ENCODE measurements around the gene RGS5. TPM values are rescaled to one million over a fixed set of nuclear protein-coding genes. Genes with fewer than 3 reads are reported as not detected.

RGS5 gene
- total and polyA plus RNA-seq, 2 donors (not counting 1 experiment from before 2014, with no cell fraction given), result 0.64 to 1.2 TPM

DNA sequence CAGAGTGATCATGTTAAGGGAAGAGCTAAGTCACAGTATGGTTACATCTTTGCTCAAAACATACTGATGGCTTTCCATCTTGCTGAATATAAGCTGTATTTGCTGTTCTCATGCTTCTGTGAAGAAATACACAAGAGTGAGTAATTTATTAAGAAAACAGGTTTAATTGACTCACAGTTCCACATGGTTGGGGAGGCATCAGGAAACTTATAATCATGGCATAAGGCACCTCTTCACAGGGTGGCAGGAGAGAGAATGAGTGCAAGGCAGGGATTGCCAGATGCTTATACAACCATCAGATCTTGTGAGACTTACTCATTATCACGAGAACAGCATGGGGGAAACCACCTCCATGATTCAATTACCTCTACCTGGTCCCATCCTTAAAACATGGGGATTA is 24.4 kb upstream of the RGS5 start:
- Histone ChIP-seq H3K27me3 (replicated peaks in 1 of 4; ENCODE audit: control extremely low read depth in 1 of 4, control insufficient read depth in 3 of 4, insufficient read depth in 4 of 4, low read length in 3 of 4) (no peaks in the 10 kb centered on the region), H3K4me3 (ENCODE audit: control extremely low read depth in 1 of 5, extremely low read depth in 1 of 5, insufficient read depth in 1 of 5, low read depth in 2 of 5, low read length in 4 of 5) (no peak overlapping the region), H2AFZ (ENCODE audit: insufficient read depth, low read depth, low read length, poor library complexity, severe bottlenecking) (no peak overlapping the region), H3K4me1 (ENCODE audit: control insufficient read depth in 2 of 2, insufficient read depth in 2 of 2, low read length in 2 of 2) (no peaks in the 10 kb centered on the region), H3K27ac (ENCODE audit: low read length in 2 of 2) (no peak overlapping the region), H3K9ac (ENCODE audit: low read length) (no peak overlapping the region), H3K79me2 (ENCODE audit: control insufficient read depth, insufficient read depth, low read length) (no peaks in the 10 kb centered on the region), H4K20me1 (ENCODE audit: control insufficient read depth, insufficient read depth, low read length, poor library complexity, severe bottlenecking) (no peaks in the 10 kb centered on the region), H3K4me2 (replicated peaks; ENCODE audit: low read depth, low read length, poor library complexity, severe bottlenecking) (no peak overlapping the region), H3K9me3 (ENCODE audit: control extremely low read depth in 1 of 3, control insufficient read depth in 2 of 3, insufficient read depth in 1 of 3, low read length in 2 of 3) (peaks cover 0 to 6% (median 0%) of the 10 kb centered on the region in 3 donors), H3K36me3 (replicated peaks in 1 of 2; ENCODE audit: control extremely low read depth in 1 of 2, control insufficient read depth in 1 of 2, extremely low read depth in 1 of 2, insufficient read depth in 2 of 2, low read length in 1 of 2) (no peaks in the 10 kb centered on the region)
- ATAC-seq (ENCODE audit: low read depth) (no peak), DNase-seq (no peak)
- H3K9me3 Mint-ChIP-seq (ENCODE audit: insufficient read depth), result no peaks in the 10 kb centered on the region
- no peak overlapping the region for H3K4me3 Mint-ChIP-seq
- TF ChIP-seq, protein P1, sequence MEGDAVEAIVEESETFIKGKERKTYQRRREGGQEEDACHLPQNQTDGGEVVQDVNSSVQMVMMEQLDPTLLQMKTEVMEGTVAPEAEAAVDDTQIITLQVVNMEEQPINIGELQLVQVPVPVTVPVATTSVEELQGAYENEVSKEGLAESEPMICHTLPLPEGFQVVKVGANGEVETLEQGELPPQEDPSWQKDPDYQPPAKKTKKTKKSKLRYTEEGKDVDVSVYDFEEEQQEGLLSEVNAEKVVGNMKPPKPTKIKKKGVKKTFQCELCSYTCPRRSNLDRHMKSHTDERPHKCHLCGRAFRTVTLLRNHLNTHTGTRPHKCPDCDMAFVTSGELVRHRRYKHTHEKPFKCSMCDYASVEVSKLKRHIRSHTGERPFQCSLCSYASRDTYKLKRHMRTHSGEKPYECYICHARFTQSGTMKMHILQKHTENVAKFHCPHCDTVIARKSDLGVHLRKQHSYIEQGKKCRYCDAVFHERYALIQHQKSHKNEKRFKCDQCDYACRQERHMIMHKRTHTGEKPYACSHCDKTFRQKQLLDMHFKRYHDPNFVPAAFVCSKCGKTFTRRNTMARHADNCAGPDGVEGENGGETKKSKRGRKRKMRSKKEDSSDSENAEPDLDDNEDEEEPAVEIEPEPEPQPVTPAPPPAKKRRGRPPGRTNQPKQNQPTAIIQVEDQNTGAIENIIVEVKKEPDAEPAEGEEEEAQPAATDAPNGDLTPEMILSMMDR (IDR thresholded peaks at IDR 0.05), result no peak
- TF ChIP-seq EZH2 (IDR thresholded peaks at IDR 0.05; ENCODE audit: borderline replicate concordance, insufficient read depth, low read depth, low read length, poor library complexity, severe bottlenecking), result no peak
- no peaks in the 10 kb centered on the region for H3K4me1 Mint-ChIP-seq
- no peak overlapping the region for H3K27ac Mint-ChIP-seq
- H3K27me3 Mint-ChIP-seq, result peaks cover 4% of the 10 kb centered on the region
- ChIA-PET CTCF (no interaction called here), POLR2A (no interaction called here)
- intact Hi-C loops (cut with micrococcal nuclease), result no loop called here
- WGBS (ENCODE audit: insufficient coverage), result no CpG with 5 or more reads among the region's 1 CpG

DNA sequence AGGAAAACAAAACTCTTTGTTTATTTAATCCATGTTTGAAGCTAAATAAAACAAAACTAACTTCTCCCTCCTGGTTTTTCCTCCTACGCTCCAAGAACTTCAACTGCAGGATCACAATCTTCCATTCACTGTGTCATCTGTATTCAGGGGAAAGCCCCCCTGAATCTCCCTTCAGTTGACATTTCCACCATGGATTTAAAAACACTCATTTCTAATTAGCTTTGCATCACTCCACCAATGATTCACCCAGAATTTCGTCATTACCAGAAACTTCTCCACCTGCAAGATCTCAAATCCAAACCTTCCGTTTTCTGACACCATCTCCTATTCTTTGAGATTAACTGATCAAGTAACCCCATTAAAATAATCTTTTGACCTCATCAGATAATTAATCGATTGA is 10.9 kb upstream of the RGS5 start:
- Histone ChIP-seq H4K20me1 (ENCODE audit: control insufficient read depth, insufficient read depth, low read length, poor library complexity, severe bottlenecking) (no peaks in the 10 kb centered on the region), H2AFZ (ENCODE audit: insufficient read depth, low read depth, low read length, poor library complexity, severe bottlenecking) (no peak overlapping the region), H3K9ac (ENCODE audit: low read length) (no peak overlapping the region), H3K9me3 (ENCODE audit: control extremely low read depth in 1 of 3, control insufficient read depth in 2 of 3, insufficient read depth in 1 of 3, low read length in 2 of 3) (no peaks in the 10 kb centered on the region), H3K27ac (ENCODE audit: low read length in 2 of 2) (no peak overlapping the region), H3K4me2 (replicated peaks; ENCODE audit: low read depth, low read length, poor library complexity, severe bottlenecking) (no peak overlapping the region), H3K27me3 (replicated peaks in 1 of 4; ENCODE audit: control extremely low read depth in 1 of 4, control insufficient read depth in 3 of 4, insufficient read depth in 4 of 4, low read length in 3 of 4) (peaks cover 0 to 3% (median 0%) of the 10 kb centered on the region in 4 experiments), H3K4me3 (ENCODE audit: control extremely low read depth in 1 of 5, extremely low read depth in 1 of 5, insufficient read depth in 1 of 5, low read depth in 2 of 5, low read length in 4 of 5) (no peak overlapping the region), H3K36me3 (replicated peaks in 1 of 2; ENCODE audit: control extremely low read depth in 1 of 2, control insufficient read depth in 1 of 2, extremely low read depth in 1 of 2, insufficient read depth in 2 of 2, low read length in 1 of 2) (no peaks in the 10 kb centered on the region), H3K4me1 (ENCODE audit: control insufficient read depth in 2 of 2, insufficient read depth in 2 of 2, low read length in 2 of 2) (no peaks in the 10 kb centered on the region), H3K79me2 (ENCODE audit: control insufficient read depth, insufficient read depth, low read length) (no peaks in the 10 kb centered on the region)
- H3K4me1 Mint-ChIP-seq, result no peaks in the 10 kb centered on the region
- H3K27me3 Mint-ChIP-seq, result peaks cover 16% of the 10 kb centered on the region
- H3K4me3 Mint-ChIP-seq, result no peak overlapping the region
- intact Hi-C loops (cut with micrococcal nuclease), result no loop called here
- ChIA-PET CTCF (interaction anchor here (1.3 kb wide), 1 partner anchor 11 kb away, joined by 5 read pairs; the partner anchor contains the start of gene RGS5), POLR2A (no interaction called here)
- TF ChIP-seq EZH2 (IDR thresholded peaks at IDR 0.05; ENCODE audit: borderline replicate concordance, insufficient read depth, low read depth, low read length, poor library complexity, severe bottlenecking), result no peak
- TF ChIP-seq, protein P1 (IDR thresholded peaks at IDR 0.05), result no peak
- WGBS (ENCODE audit: insufficient coverage), result 88% methylated on average over 4 of the region's 4 CpGs
- ATAC-seq (ENCODE audit: low read depth), result no peak
- H3K27ac Mint-ChIP-seq, result no peak overlapping the region
- no peaks in the 10 kb centered on the region for H3K9me3 Mint-ChIP-seq (ENCODE audit: insufficient read depth)
- no peak for DNase-seq

All from B cell (primary cell).